NCI-H2171 (cell line): ENCODE results near the gene AK2.
"Not testable (repeated sequence)": the region's sequence is repeated elsewhere in the genome, so short reads cannot be mapped to it uniquely, and the experiment has no call there.

ENCODE experiments used
- DNase-seq: peaks from one replicate; lab custom pipeline; 2025; lab: John Stamatoyannopoulos, UW

Gene AK2

GRCh38 chr1:32998064-32998463, 38.6 kb downstream of the AK2 start:
- peak; percentile 14 for DNase-seq

- no peak for DNase-seq
Measured at GRCh38 chr1:32997381-32997891, 39.2 kb downstream of the AK2 start.

DNA sequence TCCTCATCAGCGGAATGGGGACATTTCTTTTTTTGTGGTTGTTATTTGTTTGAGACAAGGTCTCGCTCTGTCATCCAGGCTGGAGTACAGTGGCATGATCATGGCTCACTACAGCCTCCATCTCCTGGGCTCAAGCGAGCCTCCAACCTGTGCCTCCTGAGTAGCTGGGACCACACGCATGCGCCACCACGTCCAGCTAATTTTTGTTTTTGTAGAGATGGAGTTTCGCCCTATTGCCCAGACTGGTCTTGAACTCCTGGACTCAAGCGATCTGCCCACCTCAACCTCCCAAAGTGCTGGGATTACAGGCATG, 43.4 kb downstream of the AK2 start:
- not testable (repeated sequence) for DNase-seq

DNA sequence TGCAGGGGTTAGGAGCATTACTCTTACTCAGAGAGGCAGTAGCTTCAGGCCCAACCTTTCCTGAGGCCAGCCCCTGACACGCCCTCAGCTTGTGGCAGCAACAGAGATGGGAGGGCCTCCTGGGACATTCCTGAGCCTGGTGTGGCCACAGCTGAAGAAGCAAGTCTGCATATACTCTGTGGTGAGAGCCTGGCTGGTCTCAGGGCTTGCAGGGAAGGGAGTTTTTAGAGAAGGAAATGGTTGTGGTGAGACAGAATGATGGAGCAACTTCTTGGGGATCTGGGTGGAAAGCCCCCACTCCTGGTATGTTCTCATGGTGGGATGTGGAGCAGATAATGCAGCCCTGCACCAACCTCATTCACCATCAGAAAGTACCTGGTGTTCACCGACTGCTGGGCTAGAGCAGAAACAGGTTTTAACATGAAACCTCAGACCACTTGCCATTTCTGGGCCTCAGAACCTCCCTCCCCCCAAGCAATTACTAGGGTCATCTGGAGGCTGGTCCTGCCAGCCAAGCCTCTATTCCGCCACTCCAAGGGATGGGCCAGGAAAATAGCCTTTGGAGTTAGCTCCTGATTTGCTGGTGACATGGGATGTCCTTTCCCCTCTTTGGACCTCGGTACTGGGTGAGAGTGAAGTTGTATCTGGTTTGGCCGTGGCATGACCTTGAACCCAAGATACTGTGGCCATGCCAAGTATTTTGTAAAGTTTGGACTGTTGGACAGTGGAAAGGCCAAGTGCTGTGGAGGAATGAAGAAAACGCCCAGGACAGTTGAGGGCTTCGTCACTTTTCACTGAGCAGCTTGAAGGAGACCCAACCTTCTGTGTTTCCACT, 44.0 kb downstream of the AK2 start:
- no peak for DNase-seq

GRCh38 chr1:32991819-32992488, 44.7 kb downstream of the AK2 start:
- DNase-seq, result no peak

DNA sequence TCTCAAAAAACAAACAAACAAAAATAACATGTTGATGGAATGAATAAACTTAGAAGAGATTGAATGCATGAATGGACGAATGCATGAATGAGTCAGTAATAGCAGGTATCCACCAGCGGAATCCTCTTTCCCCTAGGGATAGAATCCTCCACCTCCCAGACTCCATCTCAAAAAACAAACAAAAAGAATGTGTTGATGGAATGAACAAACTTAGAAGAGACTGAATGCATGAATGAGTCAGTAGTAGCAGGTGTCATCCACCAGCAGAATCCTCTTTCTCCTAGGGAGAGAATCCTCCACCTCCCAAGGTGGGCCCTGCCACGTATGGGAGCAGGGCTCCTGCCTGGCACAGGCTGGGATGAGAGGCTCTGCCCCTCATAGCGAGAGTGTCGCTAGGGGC, 45.3 kb downstream of the AK2 start:
- DNase-seq, result no peak

- DNase-seq, result no peak
Measured at GRCh38 chr1:32990887-32991286, 45.8 kb downstream of the AK2 start.

- DNase-seq, result no peak
Measured at GRCh38 chr1:32989160-32990050, 47.3 kb downstream of the AK2 start.

GRCh38 chr1:32988665-32989064, 48.0 kb downstream of the AK2 start:
- DNase-seq, result no peak

- DNase-seq, result no peak
Measured at GRCh38 chr1:32985226-32985625, 51.5 kb downstream of the AK2 start.

- DNase-seq, result no peak
Measured at GRCh38 chr1:32984455-32985171, 52.1 kb downstream of the AK2 start.

GRCh38 chr1:32984090-32984454, 52.6 kb downstream of the AK2 start:
- DNase-seq, result no peak

DNA sequence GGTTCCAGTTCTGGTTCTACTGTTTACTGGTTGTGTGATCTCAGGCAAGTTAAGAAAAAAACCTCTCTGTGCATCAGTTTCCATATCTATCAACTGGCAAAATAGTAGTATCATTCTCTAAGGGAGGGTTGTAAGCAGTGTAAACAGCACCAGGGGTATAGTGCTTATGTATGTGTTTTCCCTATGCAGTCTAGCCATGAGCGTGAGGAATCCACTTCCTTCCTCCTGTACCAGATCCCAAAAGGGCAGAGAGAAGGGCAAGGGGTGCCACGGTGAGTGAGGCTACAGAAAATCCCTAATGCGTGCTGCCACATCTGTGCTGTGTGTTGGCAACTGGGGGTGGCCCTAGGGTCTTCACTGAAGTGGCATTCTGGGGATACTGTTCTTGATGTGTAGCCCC, 53.7 kb downstream of the AK2 start:
- no peak for DNase-seq

- no peak for DNase-seq
Measured at GRCh38 chr1:32981003-32981901, 55.4 kb downstream of the AK2 start.

GRCh38 chr1:32980080-32980479, 56.6 kb downstream of the AK2 start:
- DNase-seq, result no peak

DNA sequence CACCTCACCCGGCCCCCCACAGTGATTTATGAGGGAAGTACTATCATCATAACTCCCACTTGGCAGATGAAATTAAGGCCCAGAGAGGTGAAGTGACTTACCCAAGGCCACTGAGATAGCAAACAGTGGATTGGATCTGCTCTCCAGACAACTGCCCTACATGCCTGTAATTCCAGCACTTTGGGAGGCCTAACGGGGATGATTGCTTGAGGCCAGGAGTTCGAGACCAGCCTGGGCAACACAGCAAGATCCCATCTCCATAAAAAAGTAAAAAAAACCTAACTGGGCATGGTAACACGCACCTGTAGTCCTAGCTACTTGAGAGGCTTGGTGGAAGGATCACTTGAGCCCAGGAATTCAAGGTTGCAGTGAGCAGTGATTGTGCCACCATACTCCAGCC, 57.8 kb downstream of the AK2 start:
- no peak for DNase-seq

GRCh38 chr1:32977546-32978087, 59.1 kb downstream of the AK2 start:
- DNase-seq, result no peak

GRCh38 chr1:32975055-32975454, 61.6 kb downstream of the AK2 start:
- not testable (repeated sequence) for DNase-seq

DNA sequence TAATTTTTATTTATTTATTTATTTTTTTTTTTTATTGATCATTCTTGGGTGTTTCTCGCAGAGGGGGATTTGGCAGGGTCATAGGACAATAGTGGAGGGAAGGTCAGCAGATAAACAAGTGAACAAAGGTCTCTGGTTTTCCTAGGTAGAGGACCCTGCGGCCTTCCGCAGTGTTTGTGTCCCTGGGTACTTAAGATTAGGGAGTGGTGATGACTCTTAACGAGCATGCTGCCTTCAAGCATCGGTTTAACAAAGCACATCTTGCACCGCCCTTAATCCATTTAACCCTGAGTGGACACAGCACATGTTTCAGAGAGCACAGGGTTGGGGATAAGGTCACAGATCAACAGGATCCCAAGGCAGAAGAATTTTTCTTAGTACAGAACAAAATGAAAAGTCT, 63.2 kb downstream of the AK2 start:
- not testable (repeated sequence) for DNase-seq

- DNase-seq, result peak; percentile 82
Measured at GRCh38 chr1:32972814-32973428, 63.8 kb downstream of the AK2 start.
